CD14-positive monocyte (primary cell): ENCODE results near the gene BLID. TPM values are rescaled to one million over a fixed set of nuclear protein-coding genes. Genes with fewer than 3 reads are reported as not detected.

ENCODE experiments used
- DNase-seq, 3 donors: peaks; one replicate each; pipeline ENCODE4 v3.0.0-alpha.2; 2011 to 2022
- H2AFZ ChIP-seq: 2 replicates; pipeline ENCODE4 v1.6.0; 2012; ENCODE audit warnings: mild to moderate bottlenecking, low read depth, low read length, inconsistent platforms; ENCODE audit not compliant: insufficient read depth, poor library complexity, severe bottlenecking
- H3K27ac ChIP-seq, 2 donors: 1 replicate in 1 of 2; 2 replicates in 1 of 2; pipeline ENCODE4 v1.5.1; 2012 to 2013; ENCODE audit warnings: low read length in 2 of 2, control low read depth in 1 of 2, inconsistent platforms in 1 of 2, low read depth in 1 of 2, mild to moderate bottlenecking in 1 of 2
- H3K27me3 ChIP-seq, 2 donors: one replicate each; pipeline versions ENCODE4 v1.6.0 to v1.6.1; 2011 to 2013; ENCODE audit warnings: low read length in 2 of 2; ENCODE audit not compliant: control insufficient read depth in 2 of 2, insufficient read depth in 2 of 2
- H3K36me3 ChIP-seq, 2 donors: replicated peaks in 1 of 2; 1 replicate in 1 of 2; 2 replicates in 1 of 2; pipeline versions ENCODE4 v1.5.1 to v1.6.1; 2012 to 2013; ENCODE audit warnings: low read length in 2 of 2, control low read depth in 1 of 2, inconsistent platforms in 1 of 2, mild to moderate bottlenecking in 1 of 2; ENCODE audit not compliant: insufficient read depth in 2 of 2, control insufficient read depth in 1 of 2
- H3K4me1 ChIP-seq, 2 donors: 1 replicate in 1 of 2; 2 replicates in 1 of 2; pipeline versions ENCODE4 v1.5.1 to v1.6.1; 2012 to 2013; ENCODE audit warnings: low read length in 2 of 2, control low read depth in 1 of 2, inconsistent platforms in 1 of 2, mild to moderate bottlenecking in 1 of 2, moderate library complexity in 1 of 2; ENCODE audit not compliant: insufficient read depth in 2 of 2, control insufficient read depth in 1 of 2
- H3K4me2 ChIP-seq: replicated peaks from 2 replicates; pipeline ENCODE3; 2012; ENCODE audit warnings: low read length, moderate library complexity, mild to moderate bottlenecking; ENCODE audit not compliant: poor library complexity, severe bottlenecking; ENCODE audit errors: extremely low read depth
- H3K4me3 ChIP-seq, 3 experiments: fragments of 200-600 bp in 1 of 3; sonication (generic) in 1 of 3; replicated peaks in 1 of 3; 1 replicate in 2 of 3; 2 replicates in 1 of 3; pipeline ENCODE4 v1.5.1; 2011 to 2013; ENCODE audit warnings: low read length in 3 of 3, mild to moderate bottlenecking in 3 of 3, control low read depth in 2 of 3, low read depth in 2 of 3, inconsistent platforms in 1 of 3, moderate library complexity in 1 of 3
- H3K79me2 ChIP-seq: 2 replicates; pipeline ENCODE4 v1.6.0; 2012; ENCODE audit warnings: mild to moderate bottlenecking, control low read depth, inconsistent platforms, low read length, moderate library complexity; ENCODE audit not compliant: insufficient read depth
- H3K9ac ChIP-seq: 2 replicates; pipeline ENCODE4 v1.6.0; 2017; ENCODE audit warnings: low read length, mild to moderate bottlenecking; ENCODE audit not compliant: insufficient read depth, poor library complexity, severe bottlenecking
- H3K9me3 ChIP-seq, 2 donors: replicated peaks in 1 of 2; 1 replicate in 1 of 2; 2 replicates in 1 of 2; pipeline versions ENCODE4 v1.5.1 to v1.6.1; 2012 to 2013; ENCODE audit warnings: low read length in 2 of 2, control low read depth in 1 of 2; ENCODE audit not compliant: control insufficient read depth in 1 of 2, insufficient read depth in 1 of 2
- H4K20me1 ChIP-seq: 2 replicates; pipeline ENCODE4 v1.6.0; 2012; ENCODE audit warnings: mild to moderate bottlenecking, low read length, control low read depth, moderate library complexity; ENCODE audit not compliant: insufficient read depth
- H3K27ac Mint-ChIP-seq, 7 donors: one replicate each; pipeline ENCODE4 v1.8.0; 2020; ENCODE audit warnings: mild to moderate bottlenecking in 7 of 7, mixed read lengths in 7 of 7, moderate library complexity in 6 of 7, inconsistent platforms in 2 of 7
- H3K27me3 Mint-ChIP-seq, 3 donors: one replicate each; pipeline ENCODE4 v1.8.0; 2021 to 2022; ENCODE audit warnings: low read depth in 3 of 3, mild to moderate bottlenecking in 3 of 3, mixed read lengths in 3 of 3, moderate library complexity in 3 of 3, inconsistent platforms in 1 of 3
- H3K36me3 Mint-ChIP-seq, 2 donors: one replicate each; pipeline ENCODE4 v1.8.0; 2020; ENCODE audit warnings: mixed read lengths in 2 of 2, inconsistent platforms in 1 of 2, mild to moderate bottlenecking in 1 of 2
- H3K4me1 Mint-ChIP-seq: one replicate; pipeline ENCODE4 v1.8.0; 2020; ENCODE audit warnings: mild to moderate bottlenecking, mixed read lengths
- H3K4me3 Mint-ChIP-seq, 2 donors: one replicate each; pipeline ENCODE4 v1.8.0; 2020; ENCODE audit warnings: mild to moderate bottlenecking in 2 of 2, mixed read lengths in 2 of 2, moderate library complexity in 1 of 2
- H3K9me3 Mint-ChIP-seq, 7 donors: one replicate each; pipeline ENCODE4 v1.8.0; 2020 to 2022; ENCODE audit warnings: mixed read lengths in 7 of 7, mild to moderate bottlenecking in 6 of 7, moderate library complexity in 6 of 7, inconsistent platforms in 2 of 7
- CTCF ChIP-seq: fragments of 200-600 bp; IDR thresholded peaks from one replicate; pipeline ENCODE4 v1.8.0; 2022; ENCODE audit warnings: antibody characterized with exemption, mild to moderate bottlenecking
- WGBS: methylation state at CpG from one replicate; pipeline ENCODE4 v1.1.5; 2013; ENCODE audit warnings: missing lambda C conversion rate; ENCODE audit not compliant: insufficient coverage; 5-methylcytosine and 5-hydroxymethylcytosine counted together
- intact Hi-C, 2 donors: fragments of 100-400 bp; cut with micrococcal nuclease; formaldehyde crosslinking; loops; one replicate each; pipeline versions ENCODE4 v1.15.0 to v1.15.1; 2023
- polyA plus RNA-seq, 3 donors: library from polyadenylated mRNA; depleted of rRNA in 1 of 3; unstranded in 2 of 3; stranded (reverse) in 1 of 3; fragments of 300-500 nt in 2 of 3; fragments of >200 nt in 1 of 3; fragmentation: Illumina TruSeq in 2 of 3; gene quantifications; 1 replicate in 2 of 3; 2 replicates in 1 of 3; pipeline ENCODE4 v1.2.3, GENCODE V29; 2012 to 2021

The BLID gene
- polyA plus RNA-seq, 3 donors, result not detected

GRCh38 chr11:122141725-122142124 is 25.7 kb upstream of the BLID start:
- Mint-ChIP-seq H3K27me3 (peaks cover 0 to 9% (median 9%) of the 10 kb centered on the region in 3 donors), H3K4me3 (no peak overlapping the region), H3K4me1 (no peaks in the 10 kb centered on the region), H3K27ac (no peak overlapping the region), H3K9me3 (no peaks in the 10 kb centered on the region), H3K36me3 (no peaks in the 10 kb centered on the region)
- intact Hi-C loops, result no loop called here
- no peak overlapping the region for H3K9ac ChIP-seq
- no peak for DNase-seq
- H3K27ac ChIP-seq, result no peak overlapping the region
- no peak overlapping the region for H2AFZ ChIP-seq
- no peaks in the 10 kb centered on the region for H3K4me1 ChIP-seq
- H3K4me2 ChIP-seq, result no peak overlapping the region
- H3K79me2 ChIP-seq, result no peaks in the 10 kb centered on the region
- no peak for TF ChIP-seq CTCF
- no peaks in the 10 kb centered on the region for H3K9me3 ChIP-seq
- H4K20me1 ChIP-seq, result no peaks in the 10 kb centered on the region
- H3K36me3 ChIP-seq, result no peaks in the 10 kb centered on the region
- H3K27me3 ChIP-seq, result no peaks in the 10 kb centered on the region
- no peak overlapping the region for H3K4me3 ChIP-seq
- 84% methylated on average over 3 of the region's 7 CpGs for WGBS

- Histone ChIP-seq H3K9me3 (no peaks in the 10 kb centered on the region), H2AFZ (no peak overlapping the region), H3K36me3 (no peaks in the 10 kb centered on the region), H3K4me3 (no peak overlapping the region), H3K4me2 (no peak overlapping the region), H3K4me1 (no peaks in the 10 kb centered on the region), H3K27me3 (no peaks in the 10 kb centered on the region), H3K27ac (no peak overlapping the region), H3K79me2 (no peaks in the 10 kb centered on the region), H3K9ac (no peak overlapping the region), H4K20me1 (no peaks in the 10 kb centered on the region)
- Mint-ChIP-seq H3K27me3 (peaks cover 0 to 8% (median 7%) of the 10 kb centered on the region in 3 donors), H3K4me1 (no peaks in the 10 kb centered on the region), H3K4me3 (no peak overlapping the region), H3K9me3 (no peaks in the 10 kb centered on the region), H3K36me3 (no peaks in the 10 kb centered on the region), H3K27ac (no peak overlapping the region)
- DNase-seq, result no peak
- intact Hi-C loops, result no loop called here
- 80% methylated on average over 2 of the region's 2 CpGs for whole genome bisulfite sequencing
- no peak for TF ChIP-seq CTCF
These were observed 24.5 kb upstream of the BLID start for GRCh38 chr11:122140500-122140899.
